Measurements from ENCODE around the gene ANP32B.
"Not testable (repeated sequence)": the region's sequence is repeated elsewhere in the genome, so short reads cannot be mapped to it uniquely, and the experiment has no call there.

The ANP32B gene

GRCh38 chr9:98008764-98009163, 25.6 kb downstream of the ANP32B start:
- ATAC-seq (replicated peaks; ENCODE audit: extremely low read depth, poor library complexity, severe bottlenecking) = no peak
- Mint-ChIP-seq H3K36me3 (ENCODE audit: insufficient read depth) (peaks cover 86% of the 10 kb centered on the region), H3K4me3 (no peak overlapping the region), H3K27me3 (no peaks in the 10 kb centered on the region), H3K4me1 (peaks cover 22% of the 10 kb centered on the region), H3K9me3 (no peaks in the 10 kb centered on the region), H3K27ac (ENCODE audit: low read depth) (no peak overlapping the region)
- DNase-seq (ENCODE audit: low spot score in 2 of 2) = no peak

GRCh38 chr9:98009437-98009836, 26.3 kb downstream of the ANP32B start:
- no peaks in the 10 kb centered on the region for H3K27me3 Mint-ChIP-seq
- DNase-seq (ENCODE audit: low spot score in 2 of 2) = no peak
- no peaks in the 10 kb centered on the region for H3K9me3 Mint-ChIP-seq
- no peak for ATAC-seq (replicated peaks; ENCODE audit: extremely low read depth, poor library complexity, severe bottlenecking)
- H3K27ac Mint-ChIP-seq (ENCODE audit: low read depth) = peak overlapping the region; percentile 74
- H3K4me1 Mint-ChIP-seq = peaks cover 22% of the 10 kb centered on the region
- no peak overlapping the region for H3K4me3 Mint-ChIP-seq
- H3K36me3 Mint-ChIP-seq (ENCODE audit: insufficient read depth) = peaks cover 86% of the 10 kb centered on the region

GRCh38 chr9:98009936-98010335, 26.8 kb downstream of the ANP32B start:
- no peaks in the 10 kb centered on the region for H3K9me3 Mint-ChIP-seq
- no peaks in the 10 kb centered on the region for H3K27me3 Mint-ChIP-seq
- H3K27ac Mint-ChIP-seq (ENCODE audit: low read depth) = peak overlapping the region; percentile 74
- no peak overlapping the region for H3K4me3 Mint-ChIP-seq
- DNase-seq (ENCODE audit: low spot score in 2 of 2) = no peak
- ATAC-seq (replicated peaks; ENCODE audit: extremely low read depth, poor library complexity, severe bottlenecking) = no peak
- peaks cover 86% of the 10 kb centered on the region for H3K36me3 Mint-ChIP-seq (ENCODE audit: insufficient read depth)
- H3K4me1 Mint-ChIP-seq = peaks cover 18% of the 10 kb centered on the region

DNA sequence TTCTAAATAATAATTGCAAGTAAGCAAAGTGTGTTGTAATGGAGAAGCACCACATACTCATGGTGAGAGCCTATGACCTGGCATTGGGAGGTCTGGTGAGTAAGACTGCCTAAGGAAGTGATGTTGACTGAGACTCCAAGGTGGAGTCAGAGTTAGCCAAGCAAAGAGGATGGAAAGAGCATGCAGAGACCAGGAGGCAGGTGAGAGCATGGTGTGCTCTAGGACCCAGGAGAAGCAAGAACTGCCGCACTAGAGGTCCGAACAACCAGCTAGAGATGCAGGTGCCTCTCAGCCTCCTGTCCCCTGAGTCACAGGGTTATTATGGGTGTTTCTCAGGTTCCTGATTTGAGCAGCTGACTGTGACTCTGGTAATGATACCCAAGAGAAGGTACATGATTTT, 27.3 kb downstream of the ANP32B start:
- Mint-ChIP-seq H3K9me3 (no peaks in the 10 kb centered on the region), H3K4me3 (no peak overlapping the region), H3K27ac (ENCODE audit: low read depth) (no peak overlapping the region), H3K4me1 (peaks cover 16% of the 10 kb centered on the region), H3K36me3 (ENCODE audit: insufficient read depth) (peaks cover 86% of the 10 kb centered on the region), H3K27me3 (no peaks in the 10 kb centered on the region)
- ATAC-seq (replicated peaks; ENCODE audit: extremely low read depth, poor library complexity, severe bottlenecking) = no peak
- no peak for DNase-seq (ENCODE audit: low spot score in 2 of 2)

- Mint-ChIP-seq H3K4me1 (peaks cover 12% of the 10 kb centered on the region), H3K27ac (ENCODE audit: low read depth) (no peak overlapping the region), H3K27me3 (no peaks in the 10 kb centered on the region), H3K4me3 (no peak overlapping the region), H3K9me3 (no peaks in the 10 kb centered on the region), H3K36me3 (ENCODE audit: insufficient read depth) (peaks cover 85% of the 10 kb centered on the region)
- ATAC-seq (replicated peaks; ENCODE audit: extremely low read depth, poor library complexity, severe bottlenecking) (no peak), DNase-seq (ENCODE audit: low spot score in 2 of 2) (no peak)
Measured at GRCh38 chr9:98011122-98011521, 28.0 kb downstream of the ANP32B start.

- H3K27ac Mint-ChIP-seq (ENCODE audit: low read depth) = no peak overlapping the region
- no peak for ATAC-seq (replicated peaks; ENCODE audit: extremely low read depth, poor library complexity, severe bottlenecking)
- DNase-seq (ENCODE audit: low spot score in 2 of 2) = no peak
- H3K9me3 Mint-ChIP-seq = no peaks in the 10 kb centered on the region
- no peaks in the 10 kb centered on the region for H3K27me3 Mint-ChIP-seq
- peaks cover 2% of the 10 kb centered on the region for H3K4me1 Mint-ChIP-seq
- H3K4me3 Mint-ChIP-seq = no peak overlapping the region
- peaks cover 61% of the 10 kb centered on the region for H3K36me3 Mint-ChIP-seq (ENCODE audit: insufficient read depth)
Measured at GRCh38 chr9:98016137-98016680, 33.1 kb downstream of the ANP32B start.

GRCh38 chr9:98017306-98017705, 34.2 kb downstream of the ANP32B start:
- no peak for DNase-seq (ENCODE audit: low spot score in 2 of 2)
- Mint-ChIP-seq H3K9me3 (no peaks in the 10 kb centered on the region), H3K27me3 (no peaks in the 10 kb centered on the region), H3K4me3 (no peak overlapping the region), H3K27ac (ENCODE audit: low read depth) (peak overlapping the region; percentile 58), H3K36me3 (ENCODE audit: insufficient read depth) (peaks cover 51% of the 10 kb centered on the region), H3K4me1 (no peaks in the 10 kb centered on the region)
- ATAC-seq (replicated peaks; ENCODE audit: extremely low read depth, poor library complexity, severe bottlenecking) = no peak

DNA sequence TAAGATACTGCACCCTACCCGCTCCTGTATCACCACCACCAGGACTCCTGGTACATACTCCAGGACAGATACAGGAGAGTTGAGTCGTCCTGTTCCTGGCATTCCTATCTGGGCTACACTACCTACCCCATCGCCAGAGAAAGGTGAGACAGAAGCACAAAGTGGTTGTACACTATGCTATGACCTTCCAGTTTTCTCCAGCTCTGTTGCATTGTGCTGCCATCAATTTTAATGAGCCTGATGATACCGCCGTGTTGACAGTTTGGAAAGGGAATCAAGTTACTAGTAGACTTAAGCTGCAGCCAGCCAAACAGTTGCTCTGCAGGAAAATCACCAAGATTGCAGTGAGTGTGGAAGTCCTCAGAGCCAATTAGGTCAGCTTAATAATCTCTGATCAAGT, 35.2 kb downstream of the ANP32B start:
- Mint-ChIP-seq H3K9me3 (no peaks in the 10 kb centered on the region), H3K4me3 (no peak overlapping the region), H3K4me1 (no peaks in the 10 kb centered on the region), H3K36me3 (ENCODE audit: insufficient read depth) (peaks cover 42% of the 10 kb centered on the region), H3K27me3 (no peaks in the 10 kb centered on the region), H3K27ac (ENCODE audit: low read depth) (no peak overlapping the region)
- no peak for ATAC-seq (replicated peaks; ENCODE audit: extremely low read depth, poor library complexity, severe bottlenecking)
- no peak for DNase-seq (ENCODE audit: low spot score in 2 of 2)

GRCh38 chr9:98019098-98019497, 36.0 kb downstream of the ANP32B start:
- DNase-seq (ENCODE audit: low spot score in 2 of 2) = no peak
- peaks cover 35% of the 10 kb centered on the region for H3K36me3 Mint-ChIP-seq (ENCODE audit: insufficient read depth)
- ATAC-seq (replicated peaks; ENCODE audit: extremely low read depth, poor library complexity, severe bottlenecking) = no peak
- H3K27me3 Mint-ChIP-seq = no peaks in the 10 kb centered on the region
- no peaks in the 10 kb centered on the region for H3K9me3 Mint-ChIP-seq
- H3K4me1 Mint-ChIP-seq = no peaks in the 10 kb centered on the region
- no peak overlapping the region for H3K4me3 Mint-ChIP-seq
- no peak overlapping the region for H3K27ac Mint-ChIP-seq (ENCODE audit: low read depth)

DNA sequence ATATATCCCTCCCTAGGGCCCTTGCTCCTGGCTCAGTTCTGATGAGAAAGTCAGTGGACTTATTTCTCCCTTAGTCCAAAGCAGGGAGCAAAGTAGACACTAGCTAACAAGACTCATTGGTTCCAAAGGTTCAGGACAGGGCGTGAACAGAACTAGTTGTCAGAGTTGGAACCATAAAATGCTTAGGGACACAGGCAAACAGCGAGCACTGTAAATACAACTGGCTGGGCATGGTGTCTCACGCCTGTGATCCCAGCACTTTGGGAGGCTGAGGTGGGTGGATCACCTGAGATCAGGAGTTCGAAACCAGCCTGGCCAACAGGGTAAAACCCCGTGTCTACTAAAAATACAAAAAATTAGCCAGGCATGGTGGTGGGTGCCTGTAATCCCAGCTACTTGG, 36.7 kb downstream of the ANP32B start:
- H3K4me3 Mint-ChIP-seq; H3K9me3 Mint-ChIP-seq; H3K27ac Mint-ChIP-seq (ENCODE audit: low read depth); H3K4me1 Mint-ChIP-seq; ATAC-seq (replicated peaks; ENCODE audit: extremely low read depth, poor library complexity, severe bottlenecking); DNase-seq (ENCODE audit: low spot score in 2 of 2); H3K27me3 Mint-ChIP-seq: not testable (repeated sequence)
- H3K36me3 Mint-ChIP-seq (ENCODE audit: insufficient read depth) = peaks cover 29% of the 10 kb centered on the region

DNA sequence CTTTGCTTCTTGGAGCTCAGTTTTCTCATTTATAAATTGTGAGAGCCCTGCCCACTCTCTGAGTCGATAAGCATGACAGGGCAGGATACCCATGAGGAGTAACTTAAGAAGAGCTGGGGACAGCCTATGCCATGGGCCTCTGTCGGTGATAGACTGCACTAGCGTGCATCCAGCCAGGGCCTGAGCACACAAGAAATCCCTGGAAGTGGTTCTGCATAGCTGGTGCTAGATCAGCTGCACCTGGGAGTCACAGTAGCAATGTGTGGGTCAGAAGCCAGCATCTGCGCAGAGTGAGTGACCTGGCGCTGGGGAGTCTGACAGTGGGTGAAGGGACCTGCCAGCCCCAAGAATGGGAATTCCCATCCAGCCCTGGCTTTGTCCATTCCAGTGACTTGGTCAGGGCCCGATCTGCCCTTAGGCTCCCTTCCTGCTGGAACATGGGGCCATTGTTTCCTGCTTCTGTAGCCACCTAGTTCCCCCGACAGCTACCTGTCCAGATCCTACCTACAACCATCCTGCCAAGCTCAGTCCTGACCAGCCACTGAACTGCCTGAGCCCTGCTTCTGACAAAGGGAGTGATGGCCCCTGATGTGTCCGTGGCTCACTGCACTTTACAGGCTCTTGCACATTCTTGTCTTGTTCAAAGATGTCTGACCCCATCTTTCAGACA, 37.5 kb downstream of the ANP32B start:
- H3K36me3 Mint-ChIP-seq (ENCODE audit: insufficient read depth) = peaks cover 21% of the 10 kb centered on the region
- H3K4me3 Mint-ChIP-seq = no peak overlapping the region
- no peak for DNase-seq (ENCODE audit: low spot score in 2 of 2)
- H3K4me1 Mint-ChIP-seq = no peaks in the 10 kb centered on the region
- ATAC-seq (replicated peaks; ENCODE audit: extremely low read depth, poor library complexity, severe bottlenecking) = no peak
- peak overlapping the region; percentile 73 for H3K27ac Mint-ChIP-seq (ENCODE audit: low read depth)
- no peaks in the 10 kb centered on the region for H3K27me3 Mint-ChIP-seq
- no peaks in the 10 kb centered on the region for H3K9me3 Mint-ChIP-seq

DNA sequence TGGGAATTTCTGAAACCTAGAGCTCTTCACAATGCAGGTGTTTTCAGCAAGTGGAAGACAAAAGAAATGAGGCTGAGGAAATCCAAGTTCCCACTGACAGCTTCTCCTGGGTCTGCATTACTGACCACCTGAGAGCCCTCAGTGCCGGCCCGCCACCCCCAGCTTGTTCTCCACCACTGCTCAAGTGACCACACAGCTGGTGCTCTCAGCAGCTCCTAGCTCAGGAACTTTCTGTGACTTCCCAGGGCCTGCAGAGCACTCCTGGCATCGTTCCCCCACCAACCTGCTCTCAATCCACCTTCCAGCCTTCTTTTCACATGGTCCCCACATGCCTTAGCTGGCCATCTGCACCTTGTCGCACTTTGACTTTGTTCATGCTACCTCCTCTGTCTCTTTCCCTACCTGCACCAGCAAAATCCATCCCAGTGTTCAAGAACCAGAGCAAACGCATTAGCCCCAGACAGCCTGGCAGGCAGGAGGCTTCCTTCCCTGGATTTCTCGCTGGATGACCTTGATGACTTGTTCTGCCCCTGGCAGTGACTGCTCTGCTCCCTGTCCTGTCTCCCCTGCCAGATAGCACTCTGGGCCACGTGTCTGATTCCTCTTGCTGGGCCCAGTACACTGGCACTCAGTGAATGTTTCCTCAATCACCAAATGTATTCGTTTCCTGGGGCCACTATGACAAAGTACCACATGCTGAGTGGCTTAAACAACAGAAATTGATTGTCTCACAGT, 38.3 kb downstream of the ANP32B start:
- Mint-ChIP-seq H3K27ac (ENCODE audit: low read depth) (peak overlapping the region; percentile 73), H3K4me3 (no peak overlapping the region), H3K27me3 (no peaks in the 10 kb centered on the region), H3K9me3 (no peaks in the 10 kb centered on the region), H3K36me3 (ENCODE audit: insufficient read depth) (peaks cover 14% of the 10 kb centered on the region), H3K4me1 (no peaks in the 10 kb centered on the region)
- ATAC-seq (replicated peaks; ENCODE audit: extremely low read depth, poor library complexity, severe bottlenecking) = no peak
- no peak for DNase-seq (ENCODE audit: low spot score in 2 of 2)

DNA sequence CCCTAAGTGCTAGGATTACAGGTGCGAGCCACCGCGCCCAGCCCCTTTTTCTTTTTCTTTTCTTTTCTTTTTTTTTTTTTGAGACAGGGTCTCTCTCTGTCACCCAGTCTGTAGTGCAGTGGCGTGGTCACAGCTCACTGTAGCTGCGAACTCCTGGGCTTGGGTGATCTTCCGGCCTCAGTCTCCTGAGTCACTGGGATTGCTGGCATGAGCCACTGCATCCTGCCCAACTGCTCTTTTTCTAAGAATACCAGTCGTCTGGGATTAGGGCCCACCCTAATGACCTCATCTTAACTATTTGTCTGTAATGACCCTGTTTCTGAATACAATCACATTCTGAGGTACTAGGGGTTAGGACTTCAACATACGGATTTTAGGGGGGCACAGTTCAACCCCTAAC, 39.3 kb downstream of the ANP32B start:
- H3K27me3 Mint-ChIP-seq = no peaks in the 10 kb centered on the region
- peak overlapping the region; percentile 22 for H3K27ac Mint-ChIP-seq (ENCODE audit: low read depth)
- H3K4me1 Mint-ChIP-seq = no peaks in the 10 kb centered on the region
- DNase-seq (ENCODE audit: low spot score in 2 of 2) (no peak), ATAC-seq (replicated peaks; ENCODE audit: extremely low read depth, poor library complexity, severe bottlenecking) (no peak)
- H3K36me3 Mint-ChIP-seq (ENCODE audit: insufficient read depth) = peaks cover 7% of the 10 kb centered on the region
- H3K9me3 Mint-ChIP-seq = no peaks in the 10 kb centered on the region
- H3K4me3 Mint-ChIP-seq = no peak overlapping the region

All from central memory CD8-positive, alpha-beta T cell (primary cell).